Activated naive CD8-positive, alpha-beta T cell (primary cell): ENCODE results near the gene IFT20.

Source experiments
- H3K27ac Mint-ChIP-seq: one replicate; pipeline ENCODE4 v1.8.0; 2021; ENCODE audit warnings: mixed read lengths
- H3K27me3 Mint-ChIP-seq: one replicate; pipeline ENCODE4 v1.8.0; 2021; ENCODE audit warnings: mixed read lengths
- H3K36me3 Mint-ChIP-seq: one replicate; pipeline ENCODE4 v1.8.0; 2021; ENCODE audit warnings: mixed read lengths
- H3K4me1 Mint-ChIP-seq: one replicate; pipeline ENCODE4 v1.8.0; 2021; ENCODE audit warnings: low read depth, mixed read lengths
- H3K4me3 Mint-ChIP-seq: one replicate; pipeline ENCODE4 v1.8.0; 2021; ENCODE audit warnings: mild to moderate bottlenecking, mixed read lengths
- H3K9me3 Mint-ChIP-seq: one replicate; pipeline ENCODE4 v1.8.0; 2021; ENCODE audit warnings: low read depth, mixed read lengths

Gene IFT20

GRCh38 chr17:28334171-28334570 is 1.1 kb downstream of the IFT20 start:
- H3K27me3 Mint-ChIP-seq, result no peaks in the 10 kb centered on the region
- no peaks in the 10 kb centered on the region for H3K9me3 Mint-ChIP-seq
- peak overlapping the region; percentile 79 for H3K27ac Mint-ChIP-seq
- peak overlapping the region; percentile 96 for H3K4me3 Mint-ChIP-seq
- peaks cover 2% of the 10 kb centered on the region for H3K36me3 Mint-ChIP-seq
- peaks cover 50% of the 10 kb centered on the region for H3K4me1 Mint-ChIP-seq

GRCh38 chr17:28333083-28333746 is 2.1 kb downstream of the IFT20 start:
- H3K27ac Mint-ChIP-seq, result no peak overlapping the region
- no peaks in the 10 kb centered on the region for H3K9me3 Mint-ChIP-seq
- peaks cover 45% of the 10 kb centered on the region for H3K4me1 Mint-ChIP-seq
- no peaks in the 10 kb centered on the region for H3K27me3 Mint-ChIP-seq
- no peak overlapping the region for H3K4me3 Mint-ChIP-seq
- H3K36me3 Mint-ChIP-seq, result peaks cover 5% of the 10 kb centered on the region

- Mint-ChIP-seq H3K36me3 (peaks cover 3% of the 10 kb centered on the region), H3K9me3 (no peaks in the 10 kb centered on the region), H3K4me3 (no peak overlapping the region), H3K27ac (no peak overlapping the region), H3K4me1 (peaks cover 40% of the 10 kb centered on the region), H3K27me3 (no peaks in the 10 kb centered on the region)
Observed at GRCh38 chr17:28331891-28332420, 3.3 kb downstream of the IFT20 start.

- Mint-ChIP-seq H3K9me3 (no peaks in the 10 kb centered on the region), H3K4me3 (no peak overlapping the region), H3K27ac (no peak overlapping the region), H3K36me3 (peaks cover 4% of the 10 kb centered on the region), H3K4me1 (peaks cover 29% of the 10 kb centered on the region), H3K27me3 (no peaks in the 10 kb centered on the region)
Observed at GRCh38 chr17:28330671-28331070, 4.6 kb downstream of the IFT20 start.

GRCh38 chr17:28328325-28328724 is 6.9 kb downstream of the IFT20 start:
- peaks cover 12% of the 10 kb centered on the region for H3K4me1 Mint-ChIP-seq
- H3K27ac Mint-ChIP-seq, result no peak overlapping the region
- peaks cover 4% of the 10 kb centered on the region for H3K36me3 Mint-ChIP-seq

GRCh38 chr17:28327709-28328108 is 7.6 kb downstream of the IFT20 start:
- no peaks in the 10 kb centered on the region for H3K9me3 Mint-ChIP-seq
- peaks cover 11% of the 10 kb centered on the region for H3K4me1 Mint-ChIP-seq
- H3K36me3 Mint-ChIP-seq, result peaks cover 4% of the 10 kb centered on the region
- no peak overlapping the region for H3K27ac Mint-ChIP-seq
- H3K27me3 Mint-ChIP-seq, result no peaks in the 10 kb centered on the region
- no peak overlapping the region for H3K4me3 Mint-ChIP-seq

More at GRCh38 chr17:28328325-28328724, 6.9 kb downstream of the IFT20 start:
- no peaks in the 10 kb centered on the region for H3K9me3 Mint-ChIP-seq
- H3K4me3 Mint-ChIP-seq, result no peak overlapping the region
- H3K27me3 Mint-ChIP-seq, result no peaks in the 10 kb centered on the region

GRCh38 chr17:28327031-28327607 is 8.2 kb downstream of the IFT20 start:
- Mint-ChIP-seq H3K4me3 (no peak overlapping the region), H3K36me3 (peaks cover 8% of the 10 kb centered on the region), H3K9me3 (no peaks in the 10 kb centered on the region), H3K27ac (no peak overlapping the region), H3K4me1 (peaks cover 8% of the 10 kb centered on the region), H3K27me3 (no peaks in the 10 kb centered on the region)

GRCh38 chr17:28326114-28326513 is 9.2 kb downstream of the IFT20 start:
- Mint-ChIP-seq H3K4me1 (peaks cover 7% of the 10 kb centered on the region), H3K36me3 (peaks cover 8% of the 10 kb centered on the region), H3K27me3 (no peaks in the 10 kb centered on the region), H3K4me3 (no peak overlapping the region), H3K9me3 (no peaks in the 10 kb centered on the region), H3K27ac (no peak overlapping the region)

- Mint-ChIP-seq H3K27me3 (no peaks in the 10 kb centered on the region), H3K4me1 (peaks cover 14% of the 10 kb centered on the region), H3K27ac (no peak overlapping the region), H3K9me3 (no peaks in the 10 kb centered on the region), H3K4me3 (no peak overlapping the region), H3K36me3 (peaks cover 14% of the 10 kb centered on the region)
Observed at GRCh38 chr17:28325211-28325610, 10.1 kb downstream of the IFT20 start.

- no peak overlapping the region for H3K27ac Mint-ChIP-seq
- H3K4me1 Mint-ChIP-seq, result peaks cover 18% of the 10 kb centered on the region
- peaks cover 14% of the 10 kb centered on the region for H3K36me3 Mint-ChIP-seq
- H3K4me3 Mint-ChIP-seq, result no peak overlapping the region
- H3K27me3 Mint-ChIP-seq, result no peaks in the 10 kb centered on the region
- no peaks in the 10 kb centered on the region for H3K9me3 Mint-ChIP-seq
Observed at GRCh38 chr17:28324781-28325180, 10.5 kb downstream of the IFT20 start.

- H3K27me3 Mint-ChIP-seq, result no peaks in the 10 kb centered on the region
- no peaks in the 10 kb centered on the region for H3K9me3 Mint-ChIP-seq
- peaks cover 20% of the 10 kb centered on the region for H3K4me1 Mint-ChIP-seq
- peaks cover 14% of the 10 kb centered on the region for H3K36me3 Mint-ChIP-seq
- H3K4me3 Mint-ChIP-seq, result no peak overlapping the region
- H3K27ac Mint-ChIP-seq, result no peak overlapping the region
Observed at GRCh38 chr17:28324267-28324745, 11.0 kb downstream of the IFT20 start.

GRCh38 chr17:28320215-28321061 is 14.8 kb downstream of the IFT20 start:
- Mint-ChIP-seq H3K36me3 (peaks cover 10% of the 10 kb centered on the region), H3K4me1 (peaks cover 26% of the 10 kb centered on the region)

GRCh38 chr17:28319598-28319935 is 15.7 kb downstream of the IFT20 start:
- Mint-ChIP-seq H3K36me3 (peaks cover 10% of the 10 kb centered on the region), H3K27ac (peak overlapping the region; percentile 83), H3K27me3 (no peaks in the 10 kb centered on the region), H3K4me3 (peak overlapping the region; percentile 93), H3K9me3 (no peaks in the 10 kb centered on the region), H3K4me1 (peaks cover 26% of the 10 kb centered on the region)

More at GRCh38 chr17:28320215-28321061, 14.8 kb downstream of the IFT20 start:
- H3K9me3 Mint-ChIP-seq, result no peaks in the 10 kb centered on the region
- H3K27ac Mint-ChIP-seq, result peak overlapping the region; percentile 5
- peak overlapping the region; percentile 93 for H3K4me3 Mint-ChIP-seq
- H3K27me3 Mint-ChIP-seq, result no peaks in the 10 kb centered on the region

GRCh38 chr17:28318759-28319597 is 16.3 kb downstream of the IFT20 start, which contains the start of gene TMEM97:
TSS of gene TMEM97 (plus strand) at chr17:28319200. CDS start at chr17:28319240, 40 bp downstream.
- no peaks in the 10 kb centered on the region for H3K27me3 Mint-ChIP-seq
- H3K36me3 Mint-ChIP-seq, result peaks cover 10% of the 10 kb centered on the region
- peak within 1 kb of the TSS; percentile 93 for H3K4me3 Mint-ChIP-seq
- H3K9me3 Mint-ChIP-seq, result no peaks in the 10 kb centered on the region
- H3K27ac Mint-ChIP-seq, result peak within 1 kb of the TSS; percentile 83
- peaks cover 26% of the 10 kb centered on the region for H3K4me1 Mint-ChIP-seq
